LNCaP clone FGC (cell line): ENCODE results near the gene C6.
"Not testable (repeated sequence)": the region's sequence is repeated elsewhere in the genome, so short reads cannot be mapped to it uniquely, and the experiment has no call there.

ENCODE experiments used
- DNase-seq: peaks from one replicate; pipeline ENCODE4 v3.0.0-alpha.2; 2011; ENCODE audit warnings: low read depth
- H3K4me3 ChIP-seq: 2 replicates; pipeline ENCODE4 v1.5.1; 2011; ENCODE audit warnings: mild to moderate bottlenecking, low read depth, low read length, control low read depth
- TF ChIP-seq, protein P1 (sequence below): IDR thresholded peaks from 2 replicates; pipeline ENCODE4 v1.5.1; 2012; ENCODE audit warnings: mild to moderate bottlenecking; ENCODE audit not compliant: control insufficient read depth, insufficient read depth; ENCODE audit errors: extremely low read depth

The C6 gene

DNA sequence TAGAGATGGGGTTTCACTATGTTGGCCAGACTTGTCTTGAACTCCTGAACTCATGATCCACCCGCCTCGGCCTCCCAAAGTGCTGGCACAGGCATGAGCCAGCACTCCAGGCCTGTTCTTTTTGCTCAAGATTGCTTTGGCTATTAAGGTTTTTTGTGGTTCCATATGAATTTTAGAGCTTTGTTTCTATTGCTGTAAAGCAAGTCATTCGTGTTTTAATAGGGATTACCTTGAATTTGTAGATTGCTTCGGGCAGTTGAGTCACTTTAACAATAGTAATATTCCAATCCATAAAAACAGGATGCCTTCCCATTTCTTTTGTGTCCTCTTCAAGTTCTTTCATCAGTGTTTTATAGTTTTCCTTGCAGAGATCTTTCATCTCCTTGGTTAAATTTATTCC lies 22.1 kb downstream of the C6 start:
- no peak for DNase-seq
- TF ChIP-seq, protein P1, sequence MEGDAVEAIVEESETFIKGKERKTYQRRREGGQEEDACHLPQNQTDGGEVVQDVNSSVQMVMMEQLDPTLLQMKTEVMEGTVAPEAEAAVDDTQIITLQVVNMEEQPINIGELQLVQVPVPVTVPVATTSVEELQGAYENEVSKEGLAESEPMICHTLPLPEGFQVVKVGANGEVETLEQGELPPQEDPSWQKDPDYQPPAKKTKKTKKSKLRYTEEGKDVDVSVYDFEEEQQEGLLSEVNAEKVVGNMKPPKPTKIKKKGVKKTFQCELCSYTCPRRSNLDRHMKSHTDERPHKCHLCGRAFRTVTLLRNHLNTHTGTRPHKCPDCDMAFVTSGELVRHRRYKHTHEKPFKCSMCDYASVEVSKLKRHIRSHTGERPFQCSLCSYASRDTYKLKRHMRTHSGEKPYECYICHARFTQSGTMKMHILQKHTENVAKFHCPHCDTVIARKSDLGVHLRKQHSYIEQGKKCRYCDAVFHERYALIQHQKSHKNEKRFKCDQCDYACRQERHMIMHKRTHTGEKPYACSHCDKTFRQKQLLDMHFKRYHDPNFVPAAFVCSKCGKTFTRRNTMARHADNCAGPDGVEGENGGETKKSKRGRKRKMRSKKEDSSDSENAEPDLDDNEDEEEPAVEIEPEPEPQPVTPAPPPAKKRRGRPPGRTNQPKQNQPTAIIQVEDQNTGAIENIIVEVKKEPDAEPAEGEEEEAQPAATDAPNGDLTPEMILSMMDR: no peak
- no peak overlapping the region for H3K4me3 ChIP-seq

DNA sequence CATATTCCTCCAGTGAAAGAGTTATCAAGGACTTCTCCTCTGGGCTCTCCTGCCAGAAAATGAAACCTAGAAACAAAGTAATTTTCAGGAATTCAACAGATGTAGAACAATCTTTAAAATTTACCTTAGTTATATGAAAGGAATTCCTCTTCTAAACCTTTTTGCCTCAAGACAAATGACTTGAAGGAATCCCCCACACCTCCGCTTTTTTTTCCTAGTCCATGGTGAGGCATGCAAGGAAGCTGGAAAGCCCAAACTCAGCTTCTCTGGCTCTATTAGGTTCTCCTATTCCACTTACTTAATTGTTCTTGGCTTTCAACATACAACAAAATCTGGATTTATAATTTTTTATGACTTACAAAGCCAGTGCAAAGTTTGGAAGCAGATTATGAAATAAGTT lies 27.2 kb downstream of the C6 start:
- TF ChIP-seq, protein P1: no peak
- no peak for DNase-seq
- no peak overlapping the region for H3K4me3 ChIP-seq

DNA sequence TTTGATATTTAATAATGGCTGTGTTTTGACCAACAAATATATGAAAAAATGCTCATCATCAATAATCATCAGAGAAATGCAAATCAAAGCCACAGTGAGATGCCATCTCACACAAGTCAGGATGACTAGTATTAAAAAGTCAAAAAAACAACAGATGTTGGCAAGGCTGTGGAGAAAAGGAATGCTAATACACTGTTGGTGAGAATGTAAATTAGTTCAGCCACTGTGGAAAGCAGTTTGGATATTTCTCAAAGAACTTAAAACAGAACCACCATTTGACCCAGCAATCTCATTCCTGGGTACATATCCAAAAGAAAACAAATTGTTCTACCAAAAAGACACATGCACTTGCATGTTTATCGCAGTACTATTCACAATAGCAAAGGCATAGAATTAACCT lies 30.0 kb downstream of the C6 start:
- H3K4me3 ChIP-seq, DNase-seq: not testable (repeated sequence)

DNA sequence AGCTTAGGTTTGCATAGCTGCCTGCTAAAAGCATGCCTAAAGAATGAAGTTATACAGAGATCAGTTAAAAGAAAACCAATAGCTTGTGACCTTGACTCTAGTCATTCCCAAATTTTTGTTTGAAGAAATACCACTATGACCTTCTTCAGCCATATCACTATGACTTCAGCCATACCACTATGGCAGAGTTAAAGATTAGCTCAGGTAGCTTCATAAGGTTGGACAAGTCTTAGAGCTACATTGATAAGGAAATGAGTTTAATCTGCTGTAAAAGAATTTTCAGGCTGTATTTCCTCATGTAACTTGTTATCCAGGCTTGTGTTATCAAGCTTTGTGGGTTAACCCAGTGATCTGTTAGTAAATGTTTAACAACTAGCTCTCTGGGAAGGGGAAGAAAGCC lies 30.7 kb downstream of the C6 start:
- H3K4me3 ChIP-seq: no peak overlapping the region
- DNase-seq: no peak
- TF ChIP-seq, protein P1: no peak

DNA sequence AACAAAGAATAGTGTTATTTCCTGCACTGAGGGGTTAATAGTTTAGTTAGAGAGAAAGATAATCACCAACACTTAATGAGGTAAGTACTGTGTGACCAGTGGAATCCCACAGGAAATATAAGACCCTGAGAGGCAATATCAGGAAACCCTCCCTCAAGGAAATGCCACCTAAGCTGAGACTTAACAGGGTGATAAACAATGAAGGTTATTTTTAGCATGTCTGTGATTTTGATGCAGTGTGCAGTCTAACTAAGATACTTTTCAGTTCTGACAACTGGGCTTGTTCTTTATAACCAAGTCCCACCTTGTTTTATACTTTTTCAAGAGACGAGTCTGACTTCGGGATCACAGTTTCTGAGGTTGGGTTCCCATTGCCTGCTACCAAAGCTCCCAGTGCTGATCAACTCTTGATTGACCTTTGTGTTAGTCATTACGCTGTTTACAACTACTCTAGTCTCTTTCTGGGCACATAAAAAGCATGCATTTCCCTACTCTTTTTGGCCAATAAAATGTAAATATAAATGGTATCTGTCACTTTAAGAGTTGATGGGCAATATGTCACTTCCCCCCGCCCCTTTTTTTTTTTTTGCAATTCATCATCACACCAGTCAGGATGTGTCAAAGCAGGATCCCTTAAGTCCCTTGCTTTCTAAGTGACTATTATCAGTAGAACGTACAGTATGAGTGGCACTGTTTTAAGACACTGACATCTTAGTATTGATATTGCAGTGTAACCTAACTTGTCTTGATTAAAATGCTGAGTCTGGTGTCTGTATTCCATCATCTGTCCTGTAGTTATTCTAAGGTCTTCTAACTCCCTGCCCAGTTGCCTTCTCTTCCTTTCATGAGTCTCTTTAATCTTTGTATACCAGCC lies 31.4 kb downstream of the C6 start:
- TF ChIP-seq, protein P1: no peak
- DNase-seq: no peak
- H3K4me3 ChIP-seq: no peak overlapping the region

DNA sequence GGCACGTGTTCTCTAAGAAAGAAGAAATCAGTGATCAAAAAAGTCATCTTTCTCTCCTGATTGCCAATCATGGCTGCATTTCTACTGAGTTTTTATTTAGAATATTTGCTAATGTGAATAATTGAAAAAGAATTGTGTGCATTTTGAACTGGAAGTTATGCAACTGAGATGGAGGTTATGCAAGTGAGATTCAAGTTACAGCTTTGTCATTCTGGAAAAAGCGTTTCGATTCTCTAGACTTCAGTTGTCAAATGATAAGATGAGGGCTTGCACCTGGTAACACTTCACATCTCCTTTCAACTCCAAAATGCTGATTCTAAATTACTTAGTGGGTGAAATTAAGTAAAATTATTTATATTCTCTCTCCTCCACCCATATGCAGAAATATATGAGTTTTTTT lies 36.4 kb downstream of the C6 start:
- TF ChIP-seq, protein P1: no peak
- no peak for DNase-seq
- H3K4me3 ChIP-seq: no peak overlapping the region

DNA sequence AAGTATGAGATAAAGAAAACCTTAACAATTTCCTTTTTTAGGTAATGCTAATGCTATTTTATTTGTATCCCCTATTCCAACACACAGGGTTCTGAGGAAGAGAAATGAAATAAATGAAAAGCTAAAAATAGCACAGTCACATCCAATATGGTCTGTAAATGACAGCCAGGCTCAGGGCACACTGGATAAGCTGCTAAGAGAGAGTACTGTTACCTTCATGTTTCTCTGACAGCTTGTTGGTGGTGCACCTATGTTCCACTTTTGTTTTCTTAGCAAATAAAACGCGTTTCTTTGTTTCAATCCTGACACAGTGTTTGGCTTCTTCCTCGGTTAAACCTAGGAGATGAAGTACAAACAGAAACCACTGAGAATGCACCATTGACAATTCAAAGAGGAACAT lies 41.3 kb downstream of the C6 start:
- DNase-seq: no peak
- TF ChIP-seq, protein P1: no peak
- no peak overlapping the region for H3K4me3 ChIP-seq
